SHP77 treated with DMSO at 0.1 percent for 48 hours (cell line): Measurements from ENCODE around the gene GRID1.

Source experiments
- DNase-seq: peaks from one replicate; lab custom pipeline; 2025; lab: John Stamatoyannopoulos, UW

The GRID1 gene

DNA sequence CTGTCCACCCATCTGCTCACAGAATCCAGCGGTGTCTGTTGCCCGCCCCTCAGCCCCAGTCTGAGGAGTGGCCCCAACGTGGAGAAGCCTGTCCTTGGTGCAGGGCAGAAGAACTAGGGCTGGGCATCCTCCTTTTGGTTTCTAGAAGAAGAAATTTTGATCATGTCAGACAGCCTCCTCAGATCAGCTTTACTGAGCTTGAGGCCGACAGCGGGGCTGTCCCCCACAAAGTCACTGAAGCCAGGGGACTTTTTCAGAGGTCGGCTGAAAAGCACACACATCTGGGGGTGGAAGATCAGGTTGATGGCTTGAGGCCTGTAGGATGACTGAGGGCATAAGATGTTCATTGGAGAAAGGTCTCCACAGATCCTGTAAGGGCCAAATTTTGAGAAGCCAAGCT lies 767.9 kb downstream of the GRID1 start:
- no peak for DNase-seq

DNA sequence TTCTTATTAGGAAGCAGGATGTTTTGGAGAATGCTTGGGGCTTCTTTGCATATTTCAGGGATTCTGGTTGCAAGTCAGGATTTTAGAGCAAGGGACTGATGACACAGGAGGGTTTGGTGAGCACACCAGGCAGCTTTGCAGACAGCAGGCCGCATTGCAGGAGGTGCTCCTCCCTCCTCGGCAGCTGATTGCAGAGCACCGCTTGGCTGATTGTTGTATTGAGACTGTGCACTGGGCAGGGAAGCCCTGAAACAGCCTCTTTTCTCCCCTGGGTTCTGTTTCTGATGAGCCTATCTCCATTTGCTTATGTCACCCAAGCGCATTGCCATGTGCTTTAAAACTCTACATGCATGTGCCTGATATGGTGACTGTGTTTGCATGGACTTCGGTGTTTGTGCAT lies 769.6 kb downstream of the GRID1 start:
- no peak for DNase-seq

DNA sequence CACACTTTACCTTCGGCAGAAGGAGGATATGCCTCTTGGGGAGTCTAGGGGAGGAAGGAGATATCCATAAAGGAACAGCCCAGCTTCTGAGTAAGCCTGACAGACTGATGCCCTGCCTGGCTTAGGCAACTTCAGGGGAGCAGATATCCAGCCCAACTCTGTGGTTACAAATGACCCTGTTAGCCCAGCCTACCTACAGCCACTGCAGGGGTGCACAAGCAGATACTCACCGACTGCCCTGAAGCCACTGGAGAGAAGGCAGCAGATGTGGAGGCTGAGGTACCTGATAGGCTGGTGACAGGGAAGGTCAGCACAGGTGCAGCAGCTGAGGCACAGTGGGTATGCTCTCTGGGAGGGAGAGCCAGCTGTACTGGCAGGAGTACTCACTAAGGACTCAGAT lies 770.2 kb downstream of the GRID1 start:
- DNase-seq = no peak

DNA sequence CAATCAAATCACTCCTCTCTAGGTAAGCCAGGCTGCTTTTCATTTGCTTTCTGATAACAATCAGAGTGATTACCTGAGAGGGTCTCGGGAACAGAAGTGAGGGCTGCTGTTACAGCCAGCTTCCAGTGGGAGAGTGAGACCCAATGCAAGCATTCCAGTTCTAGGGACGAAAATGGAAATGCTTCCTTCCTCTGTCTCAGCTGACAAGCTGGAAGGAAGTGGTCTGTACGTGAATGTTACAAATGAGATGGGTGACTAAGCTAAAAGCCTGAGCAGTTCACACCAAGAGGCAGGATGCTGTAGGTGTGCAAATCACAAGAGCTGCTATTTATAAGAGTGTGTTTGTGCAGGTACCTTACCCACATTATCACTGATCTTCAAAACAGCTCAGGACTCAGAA lies 772.4 kb downstream of the GRID1 start:
- no peak for DNase-seq

DNA sequence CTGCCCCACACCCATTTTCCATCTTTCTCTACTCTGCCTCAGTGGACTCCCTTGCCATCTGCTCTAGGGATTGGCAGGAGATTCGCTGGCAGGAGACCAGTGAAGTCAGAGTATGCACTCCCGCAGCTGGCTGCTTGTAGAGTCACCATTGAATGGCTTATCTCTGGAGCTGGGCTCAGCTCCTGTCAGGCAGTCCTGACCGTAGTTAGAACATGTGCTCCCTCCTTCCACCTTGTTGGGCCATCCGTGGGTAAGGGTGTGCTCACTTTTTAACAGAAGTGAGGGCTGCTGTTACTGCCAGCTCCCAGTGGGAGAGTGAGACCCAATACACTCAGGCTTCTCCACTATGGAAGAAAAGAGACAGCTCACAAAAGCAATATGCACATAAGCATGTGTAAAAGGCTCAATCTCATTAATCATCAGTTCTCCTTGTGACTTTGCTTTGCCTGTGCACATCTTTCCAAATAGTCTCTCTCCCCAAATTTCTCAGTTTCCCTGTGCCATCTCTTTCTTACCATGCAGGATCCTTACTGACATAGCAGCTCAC lies 773.3 kb downstream of the GRID1 start:
- no peak for DNase-seq

DNA sequence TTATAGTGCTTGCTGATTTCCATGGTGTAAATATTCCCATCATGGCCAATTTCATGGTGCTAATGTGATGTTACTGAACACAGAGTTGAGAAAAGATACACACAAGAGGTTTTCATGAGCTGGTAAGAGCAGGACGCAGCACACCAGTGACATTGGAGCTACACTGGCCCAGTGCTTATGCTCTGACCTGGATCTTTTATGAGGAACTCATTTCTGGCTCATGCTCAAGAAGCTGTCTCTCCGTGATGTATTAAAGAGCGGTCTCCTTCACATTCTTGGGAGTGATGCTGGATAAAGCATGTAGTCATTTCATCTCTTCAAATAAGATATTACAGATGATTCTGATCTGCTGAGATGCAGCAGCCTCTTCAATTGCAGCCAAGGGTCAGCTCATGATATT lies 785.2 kb downstream of the GRID1 start:
- DNase-seq = no peak

- DNase-seq = no peak
Measured at GRCh38 chr10:85580585-85580984, 786.0 kb downstream of the GRID1 start.

- DNase-seq = no peak
Measured at GRCh38 chr10:85578860-85579259, 787.7 kb downstream of the GRID1 start.

GRCh38 chr10:85575441-85575840 lies 791.2 kb downstream of the GRID1 start:
- no peak for DNase-seq

- DNase-seq = no peak
Measured at GRCh38 chr10:85570871-85571270, 795.7 kb downstream of the GRID1 start.

- DNase-seq = no peak
Measured at GRCh38 chr10:85565381-85565780, 801.2 kb downstream of the GRID1 start.

- DNase-seq = no peak
Measured at GRCh38 chr10:85558533-85558932, 808.1 kb downstream of the GRID1 start.

DNA sequence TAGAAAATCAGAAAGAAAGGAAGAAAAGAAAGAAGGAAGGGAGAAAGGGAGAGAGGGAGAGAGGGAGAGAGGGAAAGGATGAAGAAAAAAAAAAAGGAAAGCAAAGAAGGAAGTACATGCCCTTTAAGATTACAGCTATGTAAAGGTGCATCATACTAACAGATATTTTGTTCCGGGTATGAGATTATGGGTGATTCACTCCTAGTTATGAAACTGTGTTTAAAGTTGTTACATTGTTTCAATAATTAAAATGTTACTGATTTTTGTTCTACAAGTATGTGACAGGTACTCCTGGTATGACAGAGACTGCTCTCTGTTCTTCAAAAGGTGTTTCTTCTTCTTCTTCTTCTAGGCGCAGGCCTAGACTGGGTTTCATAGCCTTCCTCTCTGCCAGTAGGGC lies 808.9 kb downstream of the GRID1 start:
- DNase-seq = no peak

DNA sequence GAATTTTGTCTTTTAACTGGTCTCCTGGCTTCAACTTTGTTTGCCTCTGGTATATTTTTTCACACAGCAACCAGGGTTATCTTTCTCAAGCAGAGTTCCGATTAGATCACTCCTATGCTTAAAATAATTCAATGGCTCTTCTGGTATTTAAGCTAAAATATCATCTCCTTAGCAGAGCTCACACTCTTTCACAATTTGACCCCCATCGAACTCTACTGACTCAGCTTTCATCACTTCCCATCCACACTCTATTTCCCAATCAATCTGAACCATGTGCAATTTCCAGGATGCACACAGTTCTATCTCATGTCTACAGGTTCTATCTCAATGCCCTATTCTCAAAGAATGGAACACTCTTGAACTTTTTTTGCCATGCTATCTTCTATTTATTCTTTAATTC lies 809.5 kb downstream of the GRID1 start:
- DNase-seq = no peak
